GM18505 (cell line): Measurements from ENCODE around the gene IBSP.

ENCODE experiments used
- ATAC-seq: cut with Tn5 transposase; IDR thresholded peaks from one replicate; pipeline ENCODE4 v1.9.1; 2021; ENCODE audit not compliant: unreplicated experiment
- POLR2A ChIP-seq: IDR thresholded peaks from 4 replicates; pipeline ENCODE4 v1.6.1; 2011; ENCODE audit warnings: borderline replicate concordance; ENCODE audit not compliant: insufficient read depth, insufficient read length; ENCODE audit errors: extremely low read depth

IBSP gene

GRCh38 chr4:87851332-87851731, 52.0 kb downstream of the IBSP start:
- no peak for ATAC-seq
- no peak for TF ChIP-seq POLR2A

- no peak for TF ChIP-seq POLR2A
- ATAC-seq = no peak
These were observed 52.6 kb downstream of the IBSP start for GRCh38 chr4:87851953-87852352.

GRCh38 chr4:87853108-87853507, 53.8 kb downstream of the IBSP start:
- TF ChIP-seq POLR2A = no peak
- ATAC-seq = no peak

- no peak for ATAC-seq
- TF ChIP-seq POLR2A = no peak
These were observed 54.5 kb downstream of the IBSP start for GRCh38 chr4:87853891-87854290.

GRCh38 chr4:87855559-87855958, 56.2 kb downstream of the IBSP start:
- no peak for TF ChIP-seq POLR2A
- ATAC-seq = no peak

GRCh38 chr4:87856816-87857215, 57.5 kb downstream of the IBSP start:
- ATAC-seq = no peak
- no peak for TF ChIP-seq POLR2A

- TF ChIP-seq POLR2A = no peak
- ATAC-seq = no peak
These were observed 58.4 kb downstream of the IBSP start for GRCh38 chr4:87857789-87858188.
